ENCODE results near the gene SPECC1. TPM values are rescaled to one million over a fixed set of nuclear protein-coding genes. Genes with fewer than 3 reads are reported as not detected.

SPECC1 gene
- total RNA-seq, 1 experiment from 2014 or later: 43.5 TPM

DNA sequence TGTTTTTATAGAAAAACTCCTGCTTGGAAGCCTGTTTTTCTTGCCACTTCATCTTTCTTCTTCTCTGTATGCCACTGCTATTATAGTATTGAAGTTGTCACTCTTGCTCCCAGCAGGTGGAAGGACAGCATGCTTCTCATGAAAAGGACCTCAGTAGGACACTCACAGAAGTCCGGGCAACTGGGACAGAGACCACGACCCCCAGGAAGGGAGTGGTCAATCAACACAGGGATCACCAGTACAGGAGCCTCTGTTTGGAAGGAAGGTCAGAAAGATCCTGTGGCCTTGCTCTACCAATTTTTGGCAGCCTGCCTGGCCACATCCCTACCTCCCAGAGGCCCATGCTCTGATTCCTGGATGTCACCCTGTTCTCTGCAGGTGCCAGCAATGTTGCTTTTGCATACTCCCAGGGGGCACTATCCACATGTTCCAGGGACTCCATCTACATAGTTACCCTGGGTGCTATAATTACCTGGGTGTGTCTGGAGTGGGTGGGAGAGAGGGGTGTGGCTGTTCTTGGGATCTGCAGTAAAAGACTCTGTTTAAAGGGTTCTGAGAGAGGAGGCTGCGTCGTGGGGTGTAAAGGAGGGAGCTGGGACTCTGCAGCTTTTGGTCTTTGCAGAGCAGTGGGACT, 17.8 kb upstream of the SPECC1 start:
- CTCF ChIA-PET: interaction anchor here (3.4 kb wide), 1 partner anchor 124 kb away, joined by 74 read pairs; no protein-coding TSS in a partner anchor

DNA sequence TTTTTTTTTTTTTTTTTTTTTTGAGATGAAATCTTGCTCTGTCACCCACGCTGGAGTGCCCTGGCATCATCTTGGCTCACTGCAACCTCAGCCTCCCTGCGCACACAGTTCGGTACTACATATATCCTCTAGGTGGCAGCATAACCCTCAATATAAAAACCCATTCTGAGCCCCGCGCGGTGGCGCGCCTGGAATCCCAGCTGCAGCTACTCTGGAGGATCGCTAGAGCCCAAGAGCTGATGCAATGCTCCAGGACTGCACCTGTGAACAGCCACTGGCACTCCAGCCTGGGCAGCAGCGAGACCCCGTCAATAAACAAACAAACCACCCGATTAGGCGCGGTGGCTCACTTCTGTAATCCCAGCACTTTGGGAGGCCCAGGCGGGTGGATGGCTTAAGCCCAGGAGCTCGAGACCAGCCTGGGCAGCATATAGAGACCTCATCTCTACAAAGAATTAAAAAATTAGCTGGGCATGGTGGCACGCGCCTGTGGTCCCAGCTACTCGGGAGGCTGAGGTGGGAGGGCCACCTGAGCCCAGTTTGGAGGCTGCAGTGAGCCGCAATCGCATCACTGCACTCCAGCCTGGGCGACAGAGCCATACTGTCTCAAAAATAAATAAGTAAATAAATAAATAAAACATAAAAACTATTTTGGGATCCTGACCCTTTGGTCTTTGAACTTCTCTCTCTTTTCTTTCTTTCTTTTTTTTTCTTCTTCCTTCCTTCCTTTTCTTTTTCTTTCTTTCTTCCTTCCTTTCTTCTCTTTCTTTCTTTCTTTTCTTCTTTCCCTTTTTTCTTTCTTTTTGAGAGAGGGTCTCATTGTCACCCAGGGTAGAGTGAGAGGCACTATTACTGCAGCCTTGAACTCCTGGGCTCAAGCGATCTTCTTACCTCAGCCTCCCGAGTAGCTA, 16.1 kb upstream of the SPECC1 start:
- intact Hi-C loops (cut with micrococcal nuclease): loop anchor here (1.0 to 10.0 kb wide), 2 partner anchors 123 to 232 kb away; no protein-coding TSS in a partner anchor
- H3K9me2 ChIP-seq (ENCODE audit: insufficient read depth): no peaks in the 10 kb centered on the region
- BruUV-seq (replicated peaks): no TSS peak
- POLR2A ChIA-PET: interaction anchor here (1.1 kb wide), 1 partner anchor 123 kb away, joined by 3 read pairs; no protein-coding TSS in a partner anchor
- DNase-seq (ENCODE audit: low read depth, low spot score): peak; percentile 89
- H2AFZ ChIP-seq (ENCODE audit: low read depth, low read length, poor library complexity, severe bottlenecking): peak overlapping the region; percentile 97
- peaks cover 9% of the 10 kb centered on the region in 2 experiments; a peak in 2 of 4 replicates for H3K4me1 ChIP-seq (ENCODE audit: control insufficient read depth in 1 of 2, insufficient read depth in 2 of 2, low read length in 2 of 2)
- no peaks in the 10 kb centered on the region for H3K9me3 ChIP-seq (ENCODE audit: control insufficient read depth in 1 of 2, insufficient read depth in 1 of 2, low read depth in 1 of 2, low read length in 2 of 2)
- no peaks in the 10 kb centered on the region for H3K36me3 ChIP-seq (ENCODE audit: control insufficient read depth in 1 of 2, insufficient read depth in 2 of 2, low read length in 2 of 2)
- no peak overlapping the region for H3K27ac ChIP-seq (ENCODE audit: low read depth, low read length)
- H3K4me3 ChIP-seq (replicated peaks in 1 of 2; ENCODE audit: low read depth in 1 of 2, low read length in 2 of 2): peak overlapping the region; percentile 17 to 37; a peak in 3 of 4 replicates
- RAD21 ChIA-PET (ENCODE audit: low non-redundant PET in 1 of 2, low total read pairs in 2 of 2, uncharacterized antibody in 2 of 2, unreplicated experiment in 2 of 2): interaction anchor here (0.7 to 1.3 kb wide), 6 partner anchors 16 to 325 kb away, joined by 3 to 10 read pairs (median 6); partner anchors contain the start of gene SPECC1 (in 1 of the 2)
- no peaks in the 10 kb centered on the region for H4K20me1 ChIP-seq (ENCODE audit: insufficient read depth)
- no peaks in the 10 kb centered on the region for H3K79me2 ChIP-seq (ENCODE audit: insufficient read depth, low read length)
- H3K4me2 ChIP-seq (ENCODE audit: low read length): peak overlapping the region; percentile 74
- H3K27me3 ChIP-seq (ENCODE audit: insufficient read depth, low read length): no peaks in the 10 kb centered on the region
- ATAC-seq: peak; percentile 98
- CTCF ChIA-PET: interaction anchor here (0.6 to 3.4 kb wide), 17 partner anchors 8 to 328 kb away, joined by 3 to 74 read pairs (median 4); partner anchors contain the start of genes AKAP10 and SPECC1
- no peak overlapping the region for H3K9ac ChIP-seq (ENCODE audit: low read length)
- peak; percentile 75 for TF ChIP-seq CEBPB (IDR thresholded peaks at IDR 0.05; ENCODE audit: low read depth)
- TF ChIP-seq SIN3A (IDR thresholded peaks at IDR 0.05; ENCODE audit: low read depth): no peak
- TF ChIP-seq TCF7L2 (IDR thresholded peaks at IDR 0.05; ENCODE audit: borderline replicate concordance, extremely low read depth, insufficient read depth, insufficient read length): no peak
- no peak for TF ChIP-seq EZH2 (IDR thresholded peaks at IDR 0.05)
- TF ChIP-seq RAD21 (IDR thresholded peaks at IDR 0.05; ENCODE audit: low read depth): peak; percentile 89
- no peak for TF ChIP-seq ZNF274 (IDR thresholded peaks at IDR 0.05; ENCODE audit: low read depth, low read length)
- TF ChIP-seq, protein P1, sequence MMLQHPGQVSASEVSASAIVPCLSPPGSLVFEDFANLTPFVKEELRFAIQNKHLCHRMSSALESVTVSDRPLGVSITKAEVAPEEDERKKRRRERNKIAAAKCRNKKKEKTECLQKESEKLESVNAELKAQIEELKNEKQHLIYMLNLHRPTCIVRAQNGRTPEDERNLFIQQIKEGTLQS (IDR thresholded peaks at IDR 0.05): peak; percentile 49; the same call in 1 of the 2 replicates
- TF ChIP-seq, protein P2, sequence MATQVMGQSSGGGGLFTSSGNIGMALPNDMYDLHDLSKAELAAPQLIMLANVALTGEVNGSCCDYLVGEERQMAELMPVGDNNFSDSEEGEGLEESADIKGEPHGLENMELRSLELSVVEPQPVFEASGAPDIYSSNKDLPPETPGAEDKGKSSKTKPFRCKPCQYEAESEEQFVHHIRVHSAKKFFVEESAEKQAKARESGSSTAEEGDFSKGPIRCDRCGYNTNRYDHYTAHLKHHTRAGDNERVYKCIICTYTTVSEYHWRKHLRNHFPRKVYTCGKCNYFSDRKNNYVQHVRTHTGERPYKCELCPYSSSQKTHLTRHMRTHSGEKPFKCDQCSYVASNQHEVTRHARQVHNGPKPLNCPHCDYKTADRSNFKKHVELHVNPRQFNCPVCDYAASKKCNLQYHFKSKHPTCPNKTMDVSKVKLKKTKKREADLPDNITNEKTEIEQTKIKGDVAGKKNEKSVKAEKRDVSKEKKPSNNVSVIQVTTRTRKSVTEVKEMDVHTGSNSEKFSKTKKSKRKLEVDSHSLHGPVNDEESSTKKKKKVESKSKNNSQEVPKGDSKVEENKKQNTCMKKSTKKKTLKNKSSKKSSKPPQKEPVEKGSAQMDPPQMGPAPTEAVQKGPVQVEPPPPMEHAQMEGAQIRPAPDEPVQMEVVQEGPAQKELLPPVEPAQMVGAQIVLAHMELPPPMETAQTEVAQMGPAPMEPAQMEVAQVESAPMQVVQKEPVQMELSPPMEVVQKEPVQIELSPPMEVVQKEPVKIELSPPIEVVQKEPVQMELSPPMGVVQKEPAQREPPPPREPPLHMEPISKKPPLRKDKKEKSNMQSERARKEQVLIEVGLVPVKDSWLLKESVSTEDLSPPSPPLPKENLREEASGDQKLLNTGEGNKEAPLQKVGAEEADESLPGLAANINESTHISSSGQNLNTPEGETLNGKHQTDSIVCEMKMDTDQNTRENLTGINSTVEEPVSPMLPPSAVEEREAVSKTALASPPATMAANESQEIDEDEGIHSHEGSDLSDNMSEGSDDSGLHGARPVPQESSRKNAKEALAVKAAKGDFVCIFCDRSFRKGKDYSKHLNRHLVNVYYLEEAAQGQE (IDR thresholded peaks at IDR 0.05; ENCODE audit: low read depth): no peak
- TF ChIP-seq ZFX (IDR thresholded peaks at IDR 0.05): no peak
- TF ChIP-seq YY1 (IDR thresholded peaks at IDR 0.05; ENCODE audit: extremely low read depth, insufficient replicate concordance, low read depth, low read length): peak; percentile 37
- TF ChIP-seq POLR2A (IDR thresholded peaks at IDR 0.05; ENCODE audit: borderline replicate concordance, extremely low read depth, insufficient read depth, insufficient read length): no peak

More for the DNA sequence above, 17.8 kb upstream of the SPECC1 start:
- no peaks in the 10 kb centered on the region for H3K9me3 ChIP-seq (ENCODE audit: control insufficient read depth in 1 of 2, insufficient read depth in 1 of 2, low read depth in 1 of 2, low read length in 2 of 2)
- no peaks in the 10 kb centered on the region for H3K9me2 ChIP-seq (ENCODE audit: insufficient read depth)
- TF ChIP-seq EZH2phosphoT487 (IDR thresholded peaks at IDR 0.05; ENCODE audit: borderline replicate concordance) (no peak), EZH2 (IDR thresholded peaks at IDR 0.05) (no peak), SRF (IDR thresholded peaks at IDR 0.05; ENCODE audit: low read depth) (no peak), SP1 (IDR thresholded peaks at IDR 0.05; ENCODE audit: low read depth) (no peak), FOSL1 (IDR thresholded peaks at IDR 0.05; ENCODE audit: low read depth) (no peak)
- RAD21 ChIA-PET (ENCODE audit: low non-redundant PET in 1 of 2, low total read pairs in 2 of 2, uncharacterized antibody in 2 of 2, unreplicated experiment in 2 of 2): no interaction called here
- no peaks in the 10 kb centered on the region for H3K27me3 ChIP-seq (ENCODE audit: insufficient read depth, low read length)
- ATAC-seq: no peak
- H3K79me2 ChIP-seq (ENCODE audit: insufficient read depth, low read length): no peaks in the 10 kb centered on the region
- no peaks in the 10 kb centered on the region for H3K36me3 ChIP-seq (ENCODE audit: control insufficient read depth in 1 of 2, insufficient read depth in 2 of 2, low read length in 2 of 2)
- H2AFZ ChIP-seq (ENCODE audit: low read depth, low read length, poor library complexity, severe bottlenecking): no peak overlapping the region
- H3K4me1 ChIP-seq (ENCODE audit: control insufficient read depth in 1 of 2, insufficient read depth in 2 of 2, low read length in 2 of 2): peaks cover 13 to 15% of the 10 kb centered on the region in 2 experiments; a peak in 2 of 4 replicates
- H3K9ac ChIP-seq (ENCODE audit: low read length): no peak overlapping the region
- BruUV-seq (replicated peaks): no TSS peak
- no peaks in the 10 kb centered on the region for H4K20me1 ChIP-seq (ENCODE audit: insufficient read depth)
- DNase-seq (ENCODE audit: low read depth, low spot score): no peak
- H3K4me2 ChIP-seq (ENCODE audit: low read length): no peak overlapping the region
- no peak overlapping the region for H3K4me3 ChIP-seq (replicated peaks in 1 of 2; ENCODE audit: low read depth in 1 of 2, low read length in 2 of 2)
- intact Hi-C loops (cut with micrococcal nuclease): loop anchor here (10.0 kb wide), 1 partner anchor 233 kb away; no protein-coding TSS in a partner anchor
- no peak overlapping the region for H3K27ac ChIP-seq (ENCODE audit: low read depth, low read length)
- POLR2A ChIA-PET: no interaction called here

Data from HCT116 (cell line).